NCI-H1436 (cell line): ENCODE results near the gene FOXP2.
A peak's percentile ranks its signal among the peaks of the same experiment; 100 is the strongest.
"Not testable (repeated sequence)": the region's sequence is repeated elsewhere in the genome, so short reads cannot be mapped to it uniquely, and the experiment has no call there.

ENCODE experiments used
- DNase-seq: peaks from one replicate; lab custom pipeline; 2025; lab: John Stamatoyannopoulos, UW

The FOXP2 gene

DNA sequence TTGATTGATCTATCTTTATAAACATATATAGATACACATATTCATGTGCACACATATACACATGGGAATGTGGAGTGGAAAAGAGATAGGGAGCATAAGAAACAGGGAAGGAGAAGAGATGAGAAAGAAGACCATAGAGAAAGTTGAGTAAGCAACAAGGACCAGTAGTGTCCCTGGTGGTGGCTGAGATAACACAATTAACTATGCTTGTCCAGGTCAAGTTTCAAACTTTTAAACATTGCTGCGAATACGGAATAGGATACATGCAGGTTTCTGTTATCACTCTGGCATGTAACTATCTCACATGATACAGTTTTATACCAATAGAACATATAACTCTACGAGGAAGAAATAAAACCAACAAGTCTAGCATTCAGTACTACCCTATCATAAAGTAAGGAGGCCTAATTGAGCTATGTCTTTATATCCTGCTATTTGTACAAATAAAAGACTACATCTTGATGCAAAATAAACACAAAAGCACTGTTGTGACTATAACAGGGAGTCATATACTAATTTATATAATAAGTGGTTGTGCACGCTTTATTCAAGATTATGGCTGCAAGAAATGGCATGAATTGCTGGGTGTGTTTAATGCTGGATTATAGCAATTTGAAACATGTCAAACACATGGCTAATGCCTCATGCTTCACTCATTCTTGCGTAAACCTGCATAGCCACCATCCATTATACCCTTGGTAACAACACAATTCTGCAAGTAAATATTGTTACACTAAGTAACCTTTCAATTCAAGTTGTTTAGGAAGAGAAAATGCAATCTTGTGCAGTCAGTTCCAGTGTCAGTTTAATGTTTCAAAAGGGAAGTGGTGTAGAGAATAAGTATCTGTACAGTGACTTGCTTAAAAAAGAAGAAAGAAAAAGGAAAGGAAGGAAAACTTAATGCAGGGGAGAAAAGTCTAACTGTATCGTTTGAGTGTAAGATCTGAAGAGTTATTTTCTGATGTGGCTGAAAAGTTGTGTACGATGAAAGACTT, 8.2 kb downstream of the FOXP2 start:
- peak; percentile 47 for DNase-seq

- no peak for DNase-seq
Observed at GRCh38 chr7:114426382-114426781, 11.8 kb downstream of the FOXP2 start.

GRCh38 chr7:114426824-114427223, 12.2 kb downstream of the FOXP2 start:
- DNase-seq = peak; percentile 23

DNA sequence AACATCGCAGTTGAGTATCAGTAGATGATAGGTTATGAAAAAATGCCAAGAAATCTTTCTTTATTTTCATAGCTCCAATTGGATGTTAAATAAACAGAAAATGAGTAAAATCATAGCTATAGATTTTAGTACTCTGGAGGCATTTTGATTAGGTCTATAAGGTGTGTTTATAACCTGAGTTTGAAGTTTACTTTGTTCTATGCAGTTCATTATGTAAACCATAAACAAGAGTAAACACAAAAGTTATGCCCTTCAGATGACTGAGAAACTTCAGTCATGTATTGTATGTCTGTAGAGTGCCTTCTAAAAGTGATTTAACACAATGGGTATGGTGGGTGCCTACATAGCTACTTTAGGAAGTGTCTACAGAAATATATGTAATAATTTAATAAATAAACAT, 13.6 kb downstream of the FOXP2 start:
- no peak for DNase-seq

DNA sequence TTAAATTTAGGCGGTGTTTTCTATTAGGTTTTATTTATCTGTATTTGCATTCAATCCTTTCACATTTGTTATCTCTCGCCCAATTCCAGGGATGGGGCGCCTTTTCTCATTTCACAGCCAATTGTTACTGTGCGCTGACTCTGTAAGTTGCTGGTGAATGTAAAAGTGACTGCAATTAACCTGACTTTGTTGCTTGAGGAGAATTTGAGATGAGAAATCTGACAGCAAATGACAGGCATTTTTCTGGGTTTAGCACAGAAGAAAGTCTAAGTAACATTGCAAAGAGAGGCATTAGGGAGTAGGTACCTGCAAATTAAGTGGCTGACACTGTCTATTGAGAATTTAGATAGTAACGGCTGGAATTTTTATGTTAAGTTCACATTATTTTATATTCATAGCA, 16.6 kb downstream of the FOXP2 start:
- DNase-seq = no peak

- DNase-seq = no peak
Observed at GRCh38 chr7:114432061-114432460, 17.4 kb downstream of the FOXP2 start.

DNA sequence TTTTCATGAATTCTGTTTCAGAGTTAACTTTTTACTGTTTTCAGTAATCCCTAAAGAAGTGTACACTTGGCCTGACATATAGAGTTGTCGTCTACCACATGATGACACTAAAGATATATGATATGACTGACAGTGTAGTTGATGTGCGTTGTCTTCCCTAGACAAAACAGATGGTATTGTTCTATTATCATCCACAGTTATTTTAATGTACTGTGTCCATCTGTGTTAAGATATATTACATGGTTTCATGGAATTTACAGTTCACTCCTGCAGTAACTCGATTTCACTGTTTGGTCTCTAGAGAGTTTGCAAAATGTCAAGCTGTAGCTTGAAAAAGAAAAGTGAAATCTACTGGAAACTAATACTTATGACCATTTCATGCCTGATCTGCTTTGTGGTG, 18.1 kb downstream of the FOXP2 start:
- DNase-seq = no peak

DNA sequence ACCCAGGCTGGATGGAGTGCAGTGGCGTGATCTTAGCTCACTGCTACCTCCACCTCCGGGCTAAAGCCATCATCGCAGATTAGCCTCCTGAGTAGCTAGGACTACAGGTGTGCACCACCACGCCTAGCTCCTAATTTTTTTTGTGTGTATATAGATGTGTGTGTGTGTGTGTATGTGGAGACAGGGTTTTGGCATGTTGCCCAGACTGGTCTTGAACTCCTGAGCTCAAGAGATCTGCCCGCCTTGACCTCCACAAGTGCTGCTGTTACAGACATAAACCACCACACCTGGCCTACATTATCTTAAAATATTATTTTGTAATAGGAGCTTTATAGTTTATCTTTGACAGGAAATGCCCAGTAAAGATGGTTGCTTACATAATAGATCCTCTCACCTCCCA, 25.0 kb downstream of the FOXP2 start:
- no peak for DNase-seq

DNA sequence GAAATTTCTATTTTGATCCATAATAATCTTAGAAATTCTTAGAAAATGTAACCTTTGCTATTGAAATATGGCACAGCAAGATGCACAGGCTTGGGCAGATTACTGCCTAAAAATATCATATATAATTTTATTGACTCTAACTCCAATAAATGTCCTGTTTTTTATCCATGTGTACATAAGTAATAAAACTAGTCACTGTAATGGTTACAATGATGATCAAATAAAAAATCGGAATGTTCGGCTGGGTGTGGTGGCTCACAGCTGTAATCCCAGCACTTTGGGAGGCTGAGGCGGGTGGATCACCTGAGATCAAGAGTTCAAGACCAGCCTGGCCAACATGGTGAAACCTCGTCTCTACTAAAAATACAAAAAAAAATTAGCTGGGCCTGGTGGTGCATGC, 26.3 kb downstream of the FOXP2 start:
- DNase-seq = not testable (repeated sequence)

DNA sequence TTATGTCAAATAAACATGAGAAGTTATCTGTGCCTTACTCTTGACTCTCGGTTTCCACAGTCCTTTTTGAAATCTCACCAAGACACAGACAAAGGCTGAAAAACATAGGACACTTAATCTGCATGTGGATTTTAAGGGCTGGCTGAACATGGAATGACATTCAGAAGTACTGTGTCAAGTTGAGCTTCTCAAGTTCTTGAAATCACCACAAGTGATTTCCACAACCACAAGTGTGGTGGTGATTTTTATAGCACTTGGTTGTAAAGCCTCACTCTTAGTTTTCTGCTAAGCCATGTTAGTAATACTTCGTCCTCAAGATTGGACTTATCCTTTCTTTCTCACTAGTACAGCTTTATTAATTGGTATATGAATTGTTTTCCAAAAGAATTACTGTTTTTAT, 29.6 kb downstream of the FOXP2 start:
- no peak for DNase-seq

DNA sequence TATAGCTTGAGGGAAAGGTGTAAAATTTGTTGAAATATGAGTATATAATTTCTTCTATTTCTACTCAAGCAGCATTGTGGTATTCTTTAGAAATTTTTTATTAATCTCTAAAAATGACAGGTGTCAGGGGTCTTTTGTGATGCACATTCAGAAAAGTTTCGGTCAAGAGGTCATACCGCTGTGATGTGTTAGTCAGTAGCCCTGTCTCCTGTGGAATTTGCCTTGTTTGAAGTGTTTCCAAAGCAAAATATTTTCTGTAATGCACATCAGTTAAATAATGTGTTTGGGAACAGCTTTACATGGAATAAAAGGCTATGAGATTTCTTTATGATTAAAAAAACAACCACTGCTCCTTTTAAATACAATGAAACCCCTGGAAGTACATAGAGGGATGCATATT, 35.8 kb downstream of the FOXP2 start:
- no peak for DNase-seq

DNA sequence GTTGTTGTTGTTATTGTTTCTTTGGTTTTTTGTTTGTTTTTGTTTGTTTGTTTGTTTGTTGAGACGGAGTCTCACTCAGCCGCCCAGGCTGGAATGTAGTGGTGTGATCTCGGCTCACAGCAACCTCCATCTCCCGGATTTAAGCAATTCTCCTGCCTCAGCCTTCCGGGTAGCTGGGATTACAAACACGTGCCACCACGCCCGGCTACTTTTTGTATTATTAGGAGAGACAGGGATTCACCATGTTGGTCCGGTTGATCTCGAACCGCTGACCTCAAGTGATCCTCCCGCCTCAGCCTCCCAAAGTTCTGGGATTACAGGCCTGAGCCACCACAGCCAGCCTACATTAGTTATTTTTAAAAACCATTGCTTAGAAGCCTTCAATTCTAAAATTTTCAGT, 45.0 kb downstream of the FOXP2 start:
- DNase-seq = no peak

DNA sequence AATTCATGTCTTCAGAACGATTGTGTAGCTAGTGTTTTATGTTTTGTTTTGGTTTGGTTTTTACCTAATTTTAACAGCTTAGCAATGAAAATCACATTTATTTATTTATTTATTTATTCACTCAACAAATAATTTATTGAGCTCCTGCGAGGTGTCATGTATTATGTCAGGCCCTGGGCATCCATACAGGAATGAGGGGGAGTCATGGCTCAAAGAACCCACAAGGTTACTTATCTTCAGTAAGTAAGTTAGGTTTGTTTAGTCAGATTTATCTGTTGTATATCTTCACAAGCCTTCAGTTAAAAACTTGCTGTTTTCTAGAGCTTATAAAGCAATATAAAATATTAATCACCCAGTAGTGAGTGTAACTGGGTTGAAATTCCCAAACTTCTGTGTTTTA, 45.4 kb downstream of the FOXP2 start:
- DNase-seq = no peak

- no peak for DNase-seq
Observed at GRCh38 chr7:114466917-114467316, 52.3 kb downstream of the FOXP2 start.

DNA sequence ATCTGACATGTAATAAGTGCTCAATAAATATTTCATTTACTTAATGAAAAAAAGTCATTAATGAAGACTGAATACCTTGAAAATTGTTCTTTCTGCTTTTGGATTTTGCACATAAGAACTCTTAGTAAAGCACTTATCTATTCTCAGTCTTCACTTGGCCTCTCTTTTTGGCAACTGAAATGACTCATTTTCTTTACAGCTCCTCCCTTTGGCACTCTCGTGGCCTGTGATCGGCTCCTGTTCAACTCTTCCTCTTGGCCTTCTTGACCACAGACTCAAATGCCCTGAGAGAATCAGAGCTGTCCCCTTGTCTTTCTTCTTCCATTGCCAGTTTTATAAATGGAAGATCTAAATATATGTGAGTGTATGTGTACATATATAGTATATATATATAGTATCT, 54.2 kb downstream of the FOXP2 start:
- no peak for DNase-seq

GRCh38 chr7:114472896-114473512, 58.4 kb downstream of the FOXP2 start:
- DNase-seq = no peak

GRCh38 chr7:114478384-114478783, 63.8 kb downstream of the FOXP2 start:
- DNase-seq = no peak

DNA sequence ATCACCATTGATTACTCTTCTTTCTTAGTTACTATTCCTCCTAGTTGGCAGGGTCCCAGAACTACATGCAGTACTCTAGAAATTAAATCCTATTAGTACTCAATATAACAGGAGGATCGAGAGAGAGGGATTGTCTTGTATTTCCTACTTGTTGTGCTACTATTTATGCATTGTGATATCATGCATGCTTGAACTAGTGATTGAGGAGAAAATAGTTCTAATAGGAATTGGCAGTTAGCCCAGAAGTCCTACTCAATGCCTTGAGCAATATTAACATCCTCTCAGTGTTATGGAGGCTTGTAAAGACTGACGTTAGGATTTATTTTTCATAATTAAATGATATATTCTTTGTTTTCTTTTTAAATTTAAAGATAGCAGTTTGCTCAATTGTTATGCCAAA, 67.4 kb downstream of the FOXP2 start:
- peak; percentile 80 for DNase-seq

DNA sequence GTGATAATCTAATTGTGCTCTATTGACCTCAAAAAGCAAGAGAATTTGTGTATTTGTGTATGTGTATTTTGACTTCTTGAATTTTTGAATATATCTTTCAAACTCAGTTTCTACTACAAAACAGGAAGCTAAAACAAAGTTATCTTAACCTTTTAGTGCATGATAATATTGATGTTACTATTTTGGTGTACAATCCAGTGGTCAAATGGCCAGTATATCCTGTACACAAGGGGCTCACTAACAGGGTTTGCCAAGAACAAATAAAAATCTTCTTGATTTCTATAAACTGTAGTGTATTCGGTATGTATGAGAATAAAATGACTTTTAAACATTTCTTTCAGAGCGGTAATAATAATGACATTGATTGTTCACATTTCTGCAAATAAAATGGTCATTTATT, 69.6 kb downstream of the FOXP2 start:
- no peak for DNase-seq

- no peak for DNase-seq
Observed at GRCh38 chr7:114487174-114487573, 72.6 kb downstream of the FOXP2 start.

- DNase-seq = no peak
Observed at GRCh38 chr7:114488696-114489095, 74.1 kb downstream of the FOXP2 start.

- DNase-seq = not testable (repeated sequence)
Observed at GRCh38 chr7:114497491-114497890, 82.9 kb downstream of the FOXP2 start.

- DNase-seq = no peak
Observed at GRCh38 chr7:114502454-114503254, 88.0 kb downstream of the FOXP2 start.
